ENCODE data around the gene TSACC. TPM values are rescaled to one million over a fixed set of nuclear protein-coding genes. Genes with fewer than 3 reads are reported as not detected.

The TSACC gene
- total RNA-seq, 2 experiments from 2014 or later, result 0.72 TPM; not detected in 1

GRCh38 chr1:156305215-156305614, 33.1 kb upstream of the TSACC start:
- H3K4me3 Mint-ChIP-seq, result no peak overlapping the region
- intact Hi-C loops (cut with micrococcal nuclease), result no loop called here
- no peak overlapping the region for H3K27ac Mint-ChIP-seq
- no peak for TF ChIP-seq CTCF (IDR thresholded peaks at IDR 0.05)
- H3K27me3 Mint-ChIP-seq, result no peaks in the 10 kb centered on the region
- ChIA-PET POLR2A (interaction anchor here (0.6 to 5.1 kb wide), 3 partner anchors 22 to 363 kb away, joined by 3 to 23 read pairs (median 4); partner anchors contain the start of genes SMG5 and TMEM79), CTCF (interaction anchor here (1.0 kb wide), 1 partner anchor 31 kb away, joined by 3 read pairs; no protein-coding TSS in a partner anchor)
- DNase-seq (no peak), ATAC-seq (no peak)
- peaks cover 2% of the 10 kb centered on the region for H3K4me1 Mint-ChIP-seq (ENCODE audit: low read depth)
- no peaks in the 10 kb centered on the region for H3K9me3 Mint-ChIP-seq
- H3K36me3 Mint-ChIP-seq (ENCODE audit: low read depth), result peaks cover 24% of the 10 kb centered on the region

GRCh38 chr1:156308078-156308477, 30.2 kb upstream of the TSACC start:
- ATAC-seq (no peak), DNase-seq (no peak)
- no peaks in the 10 kb centered on the region for H3K27me3 Mint-ChIP-seq
- H3K36me3 Mint-ChIP-seq (ENCODE audit: low read depth), result peaks cover 37% of the 10 kb centered on the region
- peaks cover 2% of the 10 kb centered on the region for H3K4me1 Mint-ChIP-seq (ENCODE audit: low read depth)
- no peak overlapping the region for H3K4me3 Mint-ChIP-seq
- H3K27ac Mint-ChIP-seq, result no peak overlapping the region
- no peaks in the 10 kb centered on the region for H3K9me3 Mint-ChIP-seq
- no peak for TF ChIP-seq CTCF (IDR thresholded peaks at IDR 0.05)
- POLR2A ChIA-PET, result interaction anchor here (0.6 to 1.4 kb wide), 4 partner anchors 18 to 49 kb away, joined by 3 to 4 read pairs (median 3); partner anchors contain the start of gene SMG5
- CTCF ChIA-PET, result interaction anchor here (1.0 to 1.2 kb wide), 2 partner anchors 12 to 25 kb away, joined by 3 read pairs; partner anchors contain the start of gene SMG5
- intact Hi-C loops (cut with micrococcal nuclease), result no loop called here

GRCh38 chr1:156310962-156311361, 27.4 kb upstream of the TSACC start:
- intact Hi-C loops (cut with micrococcal nuclease), result no loop called here
- no peak for TF ChIP-seq CTCF (IDR thresholded peaks at IDR 0.05)
- H3K36me3 Mint-ChIP-seq (ENCODE audit: low read depth), result peaks cover 47% of the 10 kb centered on the region
- DNase-seq (no peak), ATAC-seq (no peak)
- no peaks in the 10 kb centered on the region for H3K4me1 Mint-ChIP-seq (ENCODE audit: low read depth)
- H3K27me3 Mint-ChIP-seq, result no peaks in the 10 kb centered on the region
- POLR2A ChIA-PET, result no interaction called here
- no peak overlapping the region for H3K27ac Mint-ChIP-seq
- CTCF ChIA-PET, result interaction anchor here (1.0 kb wide), 1 partner anchor 8 kb away, joined by 4 read pairs; no protein-coding TSS in a partner anchor
- H3K4me3 Mint-ChIP-seq, result no peak overlapping the region
- H3K9me3 Mint-ChIP-seq, result no peaks in the 10 kb centered on the region

- ATAC-seq (no peak), DNase-seq (no peak)
- H3K36me3 Mint-ChIP-seq (ENCODE audit: low read depth), result peaks cover 56% of the 10 kb centered on the region
- POLR2A ChIA-PET, result interaction anchor here (0.7 to 1.9 kb wide), 3 partner anchors 20 to 164 kb away, joined by 3 to 9 read pairs (median 3); no protein-coding TSS in a partner anchor
- CTCF ChIA-PET, result interaction anchor here (1.1 to 4.0 kb wide), 6 partner anchors 20 to 220 kb away, joined by 3 to 37 read pairs (median 4); partner anchors contain the start of gene SMG5
- no peak overlapping the region for H3K4me3 Mint-ChIP-seq
- no peaks in the 10 kb centered on the region for H3K4me1 Mint-ChIP-seq (ENCODE audit: low read depth)
- H3K27ac Mint-ChIP-seq, result no peak overlapping the region
- intact Hi-C loops (cut with micrococcal nuclease), result no loop called here
- H3K27me3 Mint-ChIP-seq, result no peaks in the 10 kb centered on the region
- no peak for TF ChIP-seq CTCF (IDR thresholded peaks at IDR 0.05)
- no peaks in the 10 kb centered on the region for H3K9me3 Mint-ChIP-seq
Measured at GRCh38 chr1:156316909-156317308, 21.4 kb upstream of the TSACC start.

GRCh38 chr1:156319664-156320063, 18.7 kb upstream of the TSACC start:
- H3K4me1 Mint-ChIP-seq (ENCODE audit: low read depth), result no peaks in the 10 kb centered on the region
- H3K36me3 Mint-ChIP-seq (ENCODE audit: low read depth), result peaks cover 46% of the 10 kb centered on the region
- no peak overlapping the region for H3K27ac Mint-ChIP-seq
- H3K9me3 Mint-ChIP-seq, result no peaks in the 10 kb centered on the region
- TF ChIP-seq CTCF (IDR thresholded peaks at IDR 0.05), result peak; percentile 47
- intact Hi-C loops (cut with micrococcal nuclease), result no loop called here
- no peak overlapping the region for H3K4me3 Mint-ChIP-seq
- DNase-seq (peak; percentile 39), ATAC-seq (no peak)
- ChIA-PET CTCF (interaction anchor here (0.6 to 4.0 kb wide), 37 partner anchors 9 to 295 kb away, joined by 3 to 37 read pairs (median 4); partner anchors contain the start of genes CCT3, SMG5, TMEM79 and TSACC), POLR2A (interaction anchor here (0.6 to 1.5 kb wide), 4 partner anchors 12 to 37 kb away, joined by 3 to 5 read pairs (median 4); partner anchors contain the start of genes SMG5 and TMEM79)
- no peaks in the 10 kb centered on the region for H3K27me3 Mint-ChIP-seq

Data from activated CD8-positive, alpha-beta T cell treated with anti-CD3 and anti-CD28 coated beads for 36 hours (primary cell).